Activated naive CD8-positive, alpha-beta T cell treated with anti-CD3 and anti-CD28 coated beads, Interleukin-2, amount 50 U/mL, for 24 hours (primary cell): ENCODE results near the gene PSD4.

Experiments used
- ATAC-seq: fragments of 150-1000 bp; cut with Tn5 transposase; one replicate; pipeline ENCODE4 v1.10.0; 2021
- DNase-seq: peaks from one replicate; pipeline ENCODE4 v3.0.0; 2021
- H3K27ac Mint-ChIP-seq: one replicate; pipeline ENCODE4 v1.8.0; 2021; ENCODE audit warnings: mild to moderate bottlenecking, mixed read lengths
- H3K27me3 Mint-ChIP-seq: one replicate; pipeline ENCODE4 v1.8.0; 2021; ENCODE audit warnings: mixed read lengths
- H3K36me3 Mint-ChIP-seq: one replicate; pipeline ENCODE4 v1.8.0; 2021; ENCODE audit warnings: low read depth, mixed read lengths
- H3K4me1 Mint-ChIP-seq: one replicate; pipeline ENCODE4 v1.8.0; 2021; ENCODE audit warnings: mixed read lengths
- H3K4me3 Mint-ChIP-seq: one replicate; pipeline ENCODE4 v1.8.0; 2021; ENCODE audit warnings: mild to moderate bottlenecking, moderate library complexity, mixed read lengths
- H3K9me3 Mint-ChIP-seq: one replicate; pipeline ENCODE4 v1.8.0; 2021; ENCODE audit warnings: mixed read lengths

The PSD4 gene

DNA sequence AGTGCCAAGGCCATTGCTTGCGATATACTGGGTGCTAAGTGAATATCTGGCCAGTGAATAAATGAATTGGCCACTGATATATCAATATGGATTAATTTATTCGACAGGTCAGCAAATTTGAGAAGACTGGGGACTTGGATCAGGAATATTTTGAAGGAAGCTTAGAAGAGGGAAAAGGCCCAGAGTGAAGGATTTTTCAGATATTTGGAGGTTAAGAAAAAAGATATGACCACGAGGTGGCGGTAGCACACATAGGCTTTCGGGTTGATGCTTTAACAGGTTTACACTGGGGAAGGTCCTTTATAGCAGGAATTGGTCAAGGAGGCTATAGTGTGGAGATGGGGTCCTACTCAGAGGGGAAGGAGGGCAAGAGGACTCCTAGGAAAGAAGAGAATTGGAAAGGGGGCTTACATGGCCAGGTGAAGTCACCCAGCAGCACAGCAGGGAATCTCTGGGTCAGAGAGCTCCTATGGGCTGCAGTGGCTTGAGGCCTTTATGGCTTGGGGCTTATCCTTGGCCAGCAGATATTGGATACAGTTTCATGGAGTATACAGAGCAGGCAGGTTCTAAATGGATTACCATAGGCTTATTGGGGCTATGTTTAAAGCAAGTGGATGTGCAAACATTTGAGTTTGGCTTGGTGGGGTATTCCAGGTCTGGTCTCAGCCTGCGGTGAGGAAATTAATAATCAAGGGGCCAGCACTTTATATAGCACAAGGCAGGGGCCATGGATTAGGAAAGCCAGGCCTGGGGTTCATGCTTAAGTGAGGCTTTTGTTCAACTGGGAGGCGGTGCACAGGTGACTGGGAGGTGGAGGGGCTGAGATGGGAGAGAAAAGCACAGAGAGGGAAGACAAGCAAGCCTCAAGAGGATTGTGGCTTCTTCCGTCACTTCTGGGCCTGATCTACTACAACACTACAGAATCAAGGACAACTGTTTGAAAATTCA lies 36.7 kb upstream of the PSD4 start:
- Mint-ChIP-seq H3K4me1 (peaks cover 25% of the 10 kb centered on the region), H3K4me3 (no peak overlapping the region), H3K9me3 (no peaks in the 10 kb centered on the region), H3K27me3 (no peaks in the 10 kb centered on the region), H3K27ac (peak overlapping the region; percentile 40), H3K36me3 (no peaks in the 10 kb centered on the region)
- DNase-seq (peak; percentile 41), ATAC-seq (peak; percentile 44)

DNA sequence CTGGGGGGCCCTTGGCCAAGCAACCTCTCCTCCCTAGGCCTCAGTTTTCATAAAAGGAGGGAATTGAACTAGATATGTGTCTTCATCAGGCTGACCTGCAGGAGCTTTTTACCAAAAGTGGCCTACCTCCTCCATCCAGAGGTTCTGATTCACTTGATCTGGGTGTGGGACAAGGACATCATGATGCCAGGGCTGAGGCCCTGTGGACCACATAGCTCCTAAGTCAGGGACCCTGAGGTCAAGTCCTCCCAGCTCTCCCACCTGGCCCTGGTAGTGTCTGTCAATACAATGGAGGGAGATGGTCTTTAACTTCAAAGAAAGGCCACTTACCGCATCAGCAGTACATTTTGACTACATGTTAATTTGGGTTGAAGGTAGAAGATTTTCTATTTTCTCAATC lies 35.9 kb upstream of the PSD4 start:
- ATAC-seq (no peak), DNase-seq (no peak)
- peak overlapping the region; percentile 28 for H3K27ac Mint-ChIP-seq
- H3K9me3 Mint-ChIP-seq: no peaks in the 10 kb centered on the region
- no peaks in the 10 kb centered on the region for H3K36me3 Mint-ChIP-seq
- peaks cover 25% of the 10 kb centered on the region for H3K4me1 Mint-ChIP-seq
- no peak overlapping the region for H3K4me3 Mint-ChIP-seq
- H3K27me3 Mint-ChIP-seq: no peaks in the 10 kb centered on the region

DNA sequence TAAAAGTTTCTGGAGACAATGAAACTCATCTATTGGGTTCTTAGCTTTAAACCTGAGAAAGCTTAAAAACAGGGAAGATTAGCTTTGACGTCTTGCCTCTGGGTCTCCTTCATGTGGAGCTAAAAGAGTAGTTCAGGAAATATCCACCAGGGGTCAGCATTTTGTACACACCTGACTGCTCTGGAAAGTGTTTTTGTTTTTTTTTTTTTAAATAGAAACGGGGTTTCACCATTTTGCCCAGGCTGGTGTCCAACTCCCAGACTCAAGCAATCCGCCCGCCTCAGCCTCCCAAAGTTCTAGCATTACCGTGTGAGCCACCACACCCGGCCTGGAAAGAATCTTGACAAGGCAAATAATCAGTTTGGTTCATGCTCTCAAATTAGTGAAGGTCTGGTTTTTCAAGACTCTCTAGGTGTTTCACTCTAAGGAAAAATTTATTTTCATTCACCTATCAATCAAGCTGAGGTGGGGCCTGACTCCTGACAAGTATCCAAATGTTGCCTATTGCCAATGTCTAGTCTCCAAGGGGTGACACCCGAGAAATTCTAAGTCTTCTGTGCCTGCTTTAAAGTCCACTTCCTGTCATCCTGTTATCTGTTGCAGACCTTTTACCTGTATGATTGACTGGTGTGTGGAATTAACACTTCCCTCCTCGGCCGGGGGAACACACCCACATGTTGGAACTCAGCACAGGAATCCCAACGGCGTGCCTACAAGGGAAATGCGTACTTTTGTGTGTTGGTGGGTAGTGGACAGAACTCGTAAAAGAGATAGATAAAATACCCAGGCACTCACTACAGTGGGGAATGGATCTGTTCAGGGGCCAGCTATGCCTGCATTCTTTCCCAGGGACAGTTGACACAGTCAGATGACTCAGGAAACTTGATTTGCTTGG lies 35.1 kb upstream of the PSD4 start:
- Mint-ChIP-seq H3K27me3 (no peaks in the 10 kb centered on the region), H3K4me3 (no peak overlapping the region), H3K27ac (peak overlapping the region; percentile 41), H3K4me1 (peaks cover 25% of the 10 kb centered on the region), H3K36me3 (no peaks in the 10 kb centered on the region), H3K9me3 (no peaks in the 10 kb centered on the region)
- ATAC-seq (peak; percentile 69), DNase-seq (peak; percentile 49)

DNA sequence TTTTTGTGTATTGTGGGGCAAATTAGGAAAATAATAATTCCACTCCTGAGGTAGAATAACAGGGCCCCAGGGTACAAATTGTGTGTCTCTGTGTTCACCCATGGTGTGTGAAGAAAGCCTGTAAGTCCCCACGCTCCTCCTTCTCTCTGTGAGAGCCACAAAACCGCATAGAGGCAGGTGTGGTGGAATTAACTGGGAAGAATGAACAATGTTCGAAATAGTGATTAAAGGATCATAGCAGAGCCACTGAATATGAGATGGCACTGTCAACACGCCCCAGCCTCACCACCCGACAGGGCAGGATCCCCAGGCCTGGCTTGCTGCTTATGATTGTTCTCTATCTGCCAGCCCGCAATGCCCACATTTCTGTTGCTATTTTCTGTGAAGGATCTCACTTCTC lies 32.3 kb upstream of the PSD4 start:
- Mint-ChIP-seq H3K36me3 (no peaks in the 10 kb centered on the region), H3K27me3 (no peaks in the 10 kb centered on the region), H3K4me3 (no peak overlapping the region), H3K4me1 (peaks cover 25% of the 10 kb centered on the region), H3K9me3 (peaks cover 5% of the 10 kb centered on the region), H3K27ac (no peak overlapping the region)
- ATAC-seq (no peak), DNase-seq (no peak)

- Mint-ChIP-seq H3K4me1 (peaks cover 21% of the 10 kb centered on the region), H3K9me3 (peaks cover 5% of the 10 kb centered on the region), H3K27ac (no peak overlapping the region), H3K4me3 (no peak overlapping the region), H3K27me3 (no peaks in the 10 kb centered on the region), H3K36me3 (no peaks in the 10 kb centered on the region)
- ATAC-seq (no peak), DNase-seq (no peak)
Observed at GRCh38 chr2:113142290-113142689, 31.5 kb upstream of the PSD4 start.

DNA sequence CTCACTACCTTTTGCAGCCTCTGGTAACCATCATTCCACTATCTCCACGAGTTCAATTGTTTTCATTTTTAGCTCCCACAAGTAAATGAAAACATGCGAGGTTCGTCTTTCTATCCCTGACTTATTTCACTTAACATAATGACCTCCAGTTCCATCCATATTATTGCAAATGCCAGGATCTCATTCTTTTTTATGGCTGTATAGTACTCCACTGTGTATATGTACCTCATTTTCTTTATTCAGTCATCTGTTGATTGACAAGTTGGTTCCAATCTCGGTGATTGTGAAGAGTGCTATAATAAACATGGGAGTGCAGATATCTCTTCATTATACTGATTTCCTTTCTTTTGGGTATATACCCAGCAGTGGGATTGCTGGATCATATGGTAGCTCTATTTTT lies 29.5 kb upstream of the PSD4 start:
- H3K4me3 Mint-ChIP-seq: no peak overlapping the region
- H3K27me3 Mint-ChIP-seq: no peaks in the 10 kb centered on the region
- peaks cover 5% of the 10 kb centered on the region for H3K9me3 Mint-ChIP-seq
- ATAC-seq (no peak), DNase-seq (no peak)
- no peak overlapping the region for H3K27ac Mint-ChIP-seq
- H3K4me1 Mint-ChIP-seq: peaks cover 4% of the 10 kb centered on the region
- H3K36me3 Mint-ChIP-seq: no peaks in the 10 kb centered on the region

DNA sequence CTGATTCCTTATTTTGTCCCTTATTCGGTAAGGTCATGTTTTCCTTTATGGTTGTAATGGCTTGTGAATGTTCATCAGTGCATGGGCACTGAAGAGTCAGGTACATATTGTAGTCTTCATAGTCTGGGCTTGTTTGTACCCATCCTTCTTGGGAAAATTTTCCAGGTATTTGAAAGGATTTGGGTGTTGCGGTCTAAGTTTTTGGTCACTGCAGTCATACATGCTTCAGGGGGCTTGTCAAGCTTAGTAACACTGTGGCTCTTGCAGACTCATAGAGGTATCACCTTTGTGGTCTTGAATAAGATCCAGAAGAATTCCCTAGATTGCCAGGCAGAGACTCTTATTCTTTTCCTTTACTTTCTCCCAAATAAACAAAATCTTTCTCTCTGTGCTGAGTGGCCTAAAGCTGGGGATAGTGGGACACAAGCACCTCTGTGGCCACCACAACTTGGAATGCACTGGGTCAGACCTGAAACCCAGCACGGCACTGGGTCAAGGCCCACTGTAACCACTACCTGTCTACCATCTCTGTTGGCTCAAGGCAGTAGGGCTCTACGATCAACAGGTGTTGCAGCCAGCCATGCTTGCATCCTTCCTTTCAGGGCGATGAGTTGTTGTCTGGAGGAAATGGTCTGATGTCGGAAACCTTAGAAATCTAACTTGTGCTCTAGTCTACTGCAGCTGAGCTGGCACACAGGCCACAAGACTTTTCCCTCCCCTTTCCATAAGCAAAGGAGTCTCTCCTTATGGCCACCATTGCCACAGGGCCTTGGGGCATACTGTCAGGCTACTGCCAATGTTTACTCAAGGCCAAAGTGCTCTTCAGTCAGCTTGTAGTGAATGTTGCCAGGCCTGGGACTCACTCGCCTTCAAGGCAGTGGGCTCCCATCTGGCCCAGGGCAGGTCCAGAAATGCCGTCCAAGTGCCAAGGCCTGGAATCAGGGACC lies 24.9 kb upstream of the PSD4 start:
- no peaks in the 10 kb centered on the region for H3K36me3 Mint-ChIP-seq
- DNase-seq (no peak), ATAC-seq (no peak)
- H3K27me3 Mint-ChIP-seq: no peaks in the 10 kb centered on the region
- H3K27ac Mint-ChIP-seq: no peak overlapping the region
- peaks cover 3% of the 10 kb centered on the region for H3K4me1 Mint-ChIP-seq
- H3K4me3 Mint-ChIP-seq: no peak overlapping the region
- H3K9me3 Mint-ChIP-seq: peaks cover 5% of the 10 kb centered on the region

- Mint-ChIP-seq H3K4me3 (no peak overlapping the region), H3K27ac (no peak overlapping the region), H3K4me1 (peaks cover 3% of the 10 kb centered on the region), H3K36me3 (no peaks in the 10 kb centered on the region), H3K9me3 (no peaks in the 10 kb centered on the region), H3K27me3 (no peaks in the 10 kb centered on the region)
- no peak for DNase-seq
- ATAC-seq: no peak
Observed at GRCh38 chr2:113149553-113150257, 24.1 kb upstream of the PSD4 start.

DNA sequence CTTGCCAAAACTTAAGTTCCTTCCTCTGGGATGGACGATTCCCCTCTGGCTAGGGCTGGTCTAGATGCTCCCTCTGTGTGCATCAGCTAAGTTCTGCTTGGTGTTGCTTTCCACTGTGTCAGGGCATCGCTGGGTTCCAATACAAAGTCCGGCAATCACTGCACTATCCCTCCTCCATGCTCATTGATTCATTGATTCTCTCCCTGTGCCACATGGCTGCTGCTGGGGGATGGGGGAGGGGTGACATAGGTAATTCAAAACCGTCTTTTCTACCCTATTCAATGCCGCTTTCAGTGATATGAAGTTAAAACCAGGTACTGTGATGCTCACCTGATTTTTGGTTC lies 23.5 kb upstream of the PSD4 start:
- no peak for DNase-seq
- H3K9me3 Mint-ChIP-seq: no peaks in the 10 kb centered on the region
- no peaks in the 10 kb centered on the region for H3K36me3 Mint-ChIP-seq
- no peak for ATAC-seq
- no peaks in the 10 kb centered on the region for H3K27me3 Mint-ChIP-seq
- no peak overlapping the region for H3K27ac Mint-ChIP-seq
- no peak overlapping the region for H3K4me3 Mint-ChIP-seq
- H3K4me1 Mint-ChIP-seq: peaks cover 3% of the 10 kb centered on the region

DNA sequence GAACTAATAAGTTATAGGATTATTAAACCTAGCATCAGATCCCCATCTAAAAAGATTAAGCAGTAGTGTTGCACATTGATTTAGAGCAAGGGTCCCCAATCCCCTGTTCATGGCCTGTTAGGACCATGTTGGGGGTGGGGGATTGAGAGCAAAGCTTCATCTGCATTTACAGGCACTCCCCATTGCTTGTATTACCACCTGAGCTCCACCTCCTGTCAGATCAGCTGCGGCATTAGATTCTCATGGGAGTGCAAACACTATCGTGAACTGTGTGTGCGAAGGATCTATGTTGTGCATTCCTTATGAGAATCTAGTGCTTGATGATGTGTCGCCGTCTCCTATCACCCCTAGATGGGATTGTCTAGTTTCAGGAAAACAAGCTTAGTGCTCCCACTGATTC lies 18.4 kb upstream of the PSD4 start:
- no peak for ATAC-seq
- Mint-ChIP-seq H3K27me3 (no peaks in the 10 kb centered on the region), H3K27ac (no peak overlapping the region), H3K9me3 (no peaks in the 10 kb centered on the region), H3K4me1 (peaks cover 24% of the 10 kb centered on the region), H3K36me3 (no peaks in the 10 kb centered on the region), H3K4me3 (no peak overlapping the region)
- DNase-seq: no peak

- Mint-ChIP-seq H3K27ac (peak overlapping the region; percentile 75), H3K9me3 (no peaks in the 10 kb centered on the region), H3K27me3 (no peaks in the 10 kb centered on the region), H3K4me1 (peaks cover 24% of the 10 kb centered on the region), H3K36me3 (no peaks in the 10 kb centered on the region), H3K4me3 (peak overlapping the region; percentile 75)
- DNase-seq (no peak), ATAC-seq (no peak)
Observed at GRCh38 chr2:113156278-113157117, 17.3 kb upstream of the PSD4 start.

DNA sequence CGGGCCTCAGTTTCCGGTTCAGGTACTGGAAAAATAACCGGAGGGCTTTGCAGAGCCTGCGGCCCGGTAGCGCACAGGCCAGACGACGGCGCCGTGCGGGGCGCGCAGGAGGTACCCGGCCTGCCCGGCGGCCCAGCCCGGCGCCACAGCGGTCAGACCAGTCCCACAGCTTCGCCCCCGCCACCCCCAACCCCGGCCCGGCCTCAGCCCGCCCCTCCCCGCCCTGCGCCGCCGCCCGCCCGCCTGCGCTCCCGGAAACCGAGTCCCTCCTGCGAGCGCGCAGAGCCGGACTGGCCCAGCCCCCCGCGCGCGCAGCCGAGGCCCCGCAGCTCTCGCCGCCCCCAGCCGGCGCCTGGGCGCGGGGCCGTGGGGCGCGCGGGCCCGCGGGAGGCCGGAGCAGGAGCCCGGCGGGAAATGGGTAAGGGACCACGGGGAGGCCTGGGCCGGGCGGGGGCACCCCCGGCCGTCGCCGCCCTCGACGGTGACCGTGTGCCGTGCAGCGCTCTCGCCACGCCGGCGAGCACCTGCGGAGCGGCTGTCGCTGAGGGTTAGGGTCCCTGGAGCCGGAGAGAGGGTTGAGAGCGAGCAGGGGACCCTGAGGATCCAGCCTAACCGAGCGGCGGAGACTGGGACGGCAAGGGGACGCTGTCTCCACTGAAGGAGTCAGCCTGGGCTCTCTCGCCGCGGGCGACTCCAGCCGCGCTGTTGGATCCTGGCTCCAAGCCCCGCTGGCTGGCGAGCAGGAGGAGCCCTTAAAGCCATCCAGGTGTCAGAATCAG lies 16.5 kb upstream of the PSD4 start:
- peak; percentile 77 for ATAC-seq
- Mint-ChIP-seq H3K9me3 (no peaks in the 10 kb centered on the region), H3K4me1 (peaks cover 25% of the 10 kb centered on the region), H3K27ac (peak overlapping the region; percentile 86), H3K36me3 (no peaks in the 10 kb centered on the region), H3K27me3 (no peaks in the 10 kb centered on the region), H3K4me3 (peak overlapping the region; percentile 81)
- peak; percentile 57 for DNase-seq
